ENCODE measurements around the gene SLCO2A1. TPM values are rescaled to one million over a fixed set of nuclear protein-coding genes. Genes with fewer than 3 reads are reported as not detected.

The SLCO2A1 gene
- polyA plus RNA-seq, 1 donor (not counting 4 experiments of a cell fraction or from before 2014, with no cell fraction given): 0.80 TPM

GRCh38 chr3:134044459-134044858 lies 14.7 kb upstream of the SLCO2A1 start:
- no peaks in the 10 kb centered on the region for H3K36me3 ChIP-seq (ENCODE audit: control insufficient read depth in 2 of 2, extremely low read depth in 1 of 2, insufficient read depth in 2 of 2, low read length in 2 of 2)
- no peak overlapping the region for H2AFZ ChIP-seq (ENCODE audit: control insufficient read depth, low read length)
- dilution Hi-C loops (cut with MboI; ENCODE audit: extremely low pct_ligation_motif_present, low sequenced_read_pairs): no loop called here
- H3K4me2 ChIP-seq (ENCODE audit: control insufficient read depth, extremely low read depth, insufficient read depth, low read depth, low read length): no peak overlapping the region
- peaks cover 3% of the 10 kb centered on the region for H3K9me3 ChIP-seq (ENCODE audit: control insufficient read depth, low read depth, low read length)
- H3K4me1 ChIP-seq (ENCODE audit: control insufficient read depth, extremely low read depth, insufficient read depth, low read length): no peaks in the 10 kb centered on the region
- peaks cover under 1% of the 10 kb centered on the region for H3K27me3 ChIP-seq (ENCODE audit: control insufficient read depth, extremely low read depth, insufficient read depth, low read length)
- no peak overlapping the region for H3K4me3 ChIP-seq (ENCODE audit: control insufficient read depth in 2 of 3, extremely low read depth in 1 of 3, insufficient read depth in 2 of 3, low read depth in 1 of 3, low read length in 3 of 3)
- H3K27ac ChIP-seq (ENCODE audit: control insufficient read depth, insufficient read depth, low read length): no peak overlapping the region
- H3K9me1 ChIP-seq (ENCODE audit: control insufficient read depth, extremely low read depth, insufficient read depth, low read length): no peaks in the 10 kb centered on the region
- FAIRE-seq (no peak), DNase-seq (ENCODE audit: low read depth, low spot score) (no peak)
- TF ChIP-seq CTCF (optimal IDR thresholded peaks at IDR 0.05 in 1 of 3, IDR thresholded peaks at IDR 0.05 in 1 of 3, conservative IDR thresholded peaks at IDR 0.05 in 1 of 3; ENCODE audit: extremely low read depth in 1 of 3, insufficient read depth in 2 of 3, low read length in 3 of 3): no peak
- TF ChIP-seq EZH2 (IDR thresholded peaks at IDR 0.05; ENCODE audit: low read length): no peak
- H3K79me2 ChIP-seq (ENCODE audit: control insufficient read depth, insufficient read depth, low read length): no peaks in the 10 kb centered on the region
- H4K20me1 ChIP-seq (ENCODE audit: control insufficient read depth, extremely low read depth, insufficient read depth, low read length): no peaks in the 10 kb centered on the region
- H3K9ac ChIP-seq (ENCODE audit: control insufficient read depth, extremely low read depth, insufficient read depth, low read length): no peak overlapping the region

- Histone ChIP-seq H2AFZ (ENCODE audit: control insufficient read depth, low read length) (no peak overlapping the region), H3K27ac (ENCODE audit: control insufficient read depth, insufficient read depth, low read length) (no peak overlapping the region), H4K20me1 (ENCODE audit: control insufficient read depth, extremely low read depth, insufficient read depth, low read length) (no peaks in the 10 kb centered on the region), H3K79me2 (ENCODE audit: control insufficient read depth, insufficient read depth, low read length) (no peaks in the 10 kb centered on the region), H3K4me1 (ENCODE audit: control insufficient read depth, extremely low read depth, insufficient read depth, low read length) (no peaks in the 10 kb centered on the region), H3K4me2 (ENCODE audit: control insufficient read depth, extremely low read depth, insufficient read depth, low read depth, low read length) (no peak overlapping the region), H3K36me3 (ENCODE audit: control insufficient read depth in 2 of 2, extremely low read depth in 1 of 2, insufficient read depth in 2 of 2, low read length in 2 of 2) (no peaks in the 10 kb centered on the region), H3K9ac (ENCODE audit: control insufficient read depth, extremely low read depth, insufficient read depth, low read length) (no peak overlapping the region), H3K9me3 (ENCODE audit: control insufficient read depth, low read depth, low read length) (peaks cover 3% of the 10 kb centered on the region), H3K27me3 (ENCODE audit: control insufficient read depth, extremely low read depth, insufficient read depth, low read length) (no peaks in the 10 kb centered on the region), H3K9me1 (ENCODE audit: control insufficient read depth, extremely low read depth, insufficient read depth, low read length) (no peaks in the 10 kb centered on the region), H3K4me3 (ENCODE audit: control insufficient read depth in 2 of 3, extremely low read depth in 1 of 3, insufficient read depth in 2 of 3, low read depth in 1 of 3, low read length in 3 of 3) (no peak overlapping the region)
- DNase-seq (ENCODE audit: low read depth, low spot score) (no peak), FAIRE-seq (no peak)
- TF ChIP-seq CTCF (optimal IDR thresholded peaks at IDR 0.05 in 1 of 3, IDR thresholded peaks at IDR 0.05 in 1 of 3, conservative IDR thresholded peaks at IDR 0.05 in 1 of 3; ENCODE audit: extremely low read depth in 1 of 3, insufficient read depth in 2 of 3, low read length in 3 of 3): no peak
- TF ChIP-seq EZH2 (IDR thresholded peaks at IDR 0.05; ENCODE audit: low read length): no peak
- dilution Hi-C loops (cut with MboI; ENCODE audit: extremely low pct_ligation_motif_present, low sequenced_read_pairs): no loop called here
Measured at GRCh38 chr3:134040066-134040465, 10.3 kb upstream of the SLCO2A1 start.

Measured in keratinocyte (primary cell).